Panc1 (cell line): ENCODE results near the gene DNASE2B.

Experiments
- POLR2AphosphoS5 ChIP-seq: IDR thresholded peaks from 2 replicates; pipeline ENCODE4 v1.6.1; 2012; ENCODE audit warnings: mild to moderate bottlenecking, low read depth, low read length, moderate library complexity
- SIN3A ChIP-seq: IDR thresholded peaks from 2 replicates; pipeline ENCODE4 v1.6.1; 2012; ENCODE audit warnings: low read depth, mild to moderate bottlenecking, low read length, moderate library complexity, borderline replicate concordance; ENCODE audit not compliant: insufficient read depth
- TCF7L2 ChIP-seq: IDR thresholded peaks from 2 replicates; pipeline ENCODE4 v1.6.1; 2011; ENCODE audit warnings: mild to moderate bottlenecking, low read depth, low read length, inconsistent platforms
- TF ChIP-seq, protein P1 (sequence below): fragments of 450-650 bp; IDR thresholded peaks from 2 replicates; pipeline ENCODE4 v1.5.1; 2017; ENCODE audit warnings: mild to moderate bottlenecking
- TF ChIP-seq, protein P2 (sequence below), 2 experiments: IDR thresholded peaks; 2 replicates each; pipeline ENCODE4 v1.6.1; 2011 to 2012; ENCODE audit warnings: low read depth in 2 of 2, control low read depth in 1 of 2, low read length in 1 of 2, mild to moderate bottlenecking in 1 of 2, moderate library complexity in 1 of 2; ENCODE audit not compliant: insufficient read depth in 1 of 2

DNA sequence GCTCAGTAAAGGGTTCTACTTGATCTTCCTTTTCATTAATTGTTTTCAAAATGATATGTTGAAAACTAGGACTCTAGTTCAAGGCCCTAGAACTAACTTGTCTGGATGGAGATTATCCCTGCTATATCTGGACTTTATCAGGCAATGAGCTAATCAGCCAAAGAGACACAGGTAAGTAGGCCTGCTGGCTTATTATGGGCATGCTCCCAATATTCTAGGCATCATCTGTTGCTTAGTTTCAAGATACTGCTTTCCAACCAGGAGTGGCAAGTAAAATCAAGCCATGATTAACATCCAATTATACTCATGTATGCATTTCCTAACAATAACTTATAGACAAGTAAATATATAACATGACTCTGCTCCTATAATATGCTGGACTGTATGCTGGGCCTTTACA lies 4.2 kb downstream of the DNASE2B start:
- TF ChIP-seq, protein P1, sequence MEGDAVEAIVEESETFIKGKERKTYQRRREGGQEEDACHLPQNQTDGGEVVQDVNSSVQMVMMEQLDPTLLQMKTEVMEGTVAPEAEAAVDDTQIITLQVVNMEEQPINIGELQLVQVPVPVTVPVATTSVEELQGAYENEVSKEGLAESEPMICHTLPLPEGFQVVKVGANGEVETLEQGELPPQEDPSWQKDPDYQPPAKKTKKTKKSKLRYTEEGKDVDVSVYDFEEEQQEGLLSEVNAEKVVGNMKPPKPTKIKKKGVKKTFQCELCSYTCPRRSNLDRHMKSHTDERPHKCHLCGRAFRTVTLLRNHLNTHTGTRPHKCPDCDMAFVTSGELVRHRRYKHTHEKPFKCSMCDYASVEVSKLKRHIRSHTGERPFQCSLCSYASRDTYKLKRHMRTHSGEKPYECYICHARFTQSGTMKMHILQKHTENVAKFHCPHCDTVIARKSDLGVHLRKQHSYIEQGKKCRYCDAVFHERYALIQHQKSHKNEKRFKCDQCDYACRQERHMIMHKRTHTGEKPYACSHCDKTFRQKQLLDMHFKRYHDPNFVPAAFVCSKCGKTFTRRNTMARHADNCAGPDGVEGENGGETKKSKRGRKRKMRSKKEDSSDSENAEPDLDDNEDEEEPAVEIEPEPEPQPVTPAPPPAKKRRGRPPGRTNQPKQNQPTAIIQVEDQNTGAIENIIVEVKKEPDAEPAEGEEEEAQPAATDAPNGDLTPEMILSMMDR: no peak
- TF ChIP-seq POLR2AphosphoS5 (no peak), SIN3A (no peak), TCF7L2 (no peak)
- TF ChIP-seq, protein P2, sequence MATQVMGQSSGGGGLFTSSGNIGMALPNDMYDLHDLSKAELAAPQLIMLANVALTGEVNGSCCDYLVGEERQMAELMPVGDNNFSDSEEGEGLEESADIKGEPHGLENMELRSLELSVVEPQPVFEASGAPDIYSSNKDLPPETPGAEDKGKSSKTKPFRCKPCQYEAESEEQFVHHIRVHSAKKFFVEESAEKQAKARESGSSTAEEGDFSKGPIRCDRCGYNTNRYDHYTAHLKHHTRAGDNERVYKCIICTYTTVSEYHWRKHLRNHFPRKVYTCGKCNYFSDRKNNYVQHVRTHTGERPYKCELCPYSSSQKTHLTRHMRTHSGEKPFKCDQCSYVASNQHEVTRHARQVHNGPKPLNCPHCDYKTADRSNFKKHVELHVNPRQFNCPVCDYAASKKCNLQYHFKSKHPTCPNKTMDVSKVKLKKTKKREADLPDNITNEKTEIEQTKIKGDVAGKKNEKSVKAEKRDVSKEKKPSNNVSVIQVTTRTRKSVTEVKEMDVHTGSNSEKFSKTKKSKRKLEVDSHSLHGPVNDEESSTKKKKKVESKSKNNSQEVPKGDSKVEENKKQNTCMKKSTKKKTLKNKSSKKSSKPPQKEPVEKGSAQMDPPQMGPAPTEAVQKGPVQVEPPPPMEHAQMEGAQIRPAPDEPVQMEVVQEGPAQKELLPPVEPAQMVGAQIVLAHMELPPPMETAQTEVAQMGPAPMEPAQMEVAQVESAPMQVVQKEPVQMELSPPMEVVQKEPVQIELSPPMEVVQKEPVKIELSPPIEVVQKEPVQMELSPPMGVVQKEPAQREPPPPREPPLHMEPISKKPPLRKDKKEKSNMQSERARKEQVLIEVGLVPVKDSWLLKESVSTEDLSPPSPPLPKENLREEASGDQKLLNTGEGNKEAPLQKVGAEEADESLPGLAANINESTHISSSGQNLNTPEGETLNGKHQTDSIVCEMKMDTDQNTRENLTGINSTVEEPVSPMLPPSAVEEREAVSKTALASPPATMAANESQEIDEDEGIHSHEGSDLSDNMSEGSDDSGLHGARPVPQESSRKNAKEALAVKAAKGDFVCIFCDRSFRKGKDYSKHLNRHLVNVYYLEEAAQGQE (IDR thresholded peaks at IDR 0.05; ENCODE audit: insufficient read depth in 1 of 2, low read depth in 2 of 2, low read length in 1 of 2): no peak
